Stimulated activated CD8-positive, alpha-beta memory T cell treated with anti-CD3 and anti-CD28 coated beads, Interleukin-4, amount 100 ng/mL, for 48 hours (primary cell): ENCODE measurements around the gene CPNE5.

Experiments
- DNase-seq: peaks from one replicate; pipeline ENCODE4 v3.0.0-alpha.2; 2020

Gene CPNE5

GRCh38 chr6:36856277-36856676 lies 17.0 kb upstream of the CPNE5 start:
- DNase-seq = no peak

GRCh38 chr6:36855750-36856149 lies 16.5 kb upstream of the CPNE5 start:
- no peak for DNase-seq

- no peak for DNase-seq
Observed at GRCh38 chr6:36853325-36853724, 14.1 kb upstream of the CPNE5 start.

- no peak for DNase-seq
Observed at GRCh38 chr6:36852481-36853147, 13.4 kb upstream of the CPNE5 start.

- DNase-seq = no peak
Observed at GRCh38 chr6:36851626-36852025, 12.4 kb upstream of the CPNE5 start.

- peak; percentile 45 for DNase-seq
Observed at GRCh38 chr6:36851149-36851614, 11.9 kb upstream of the CPNE5 start.

- no peak for DNase-seq
Observed at GRCh38 chr6:36850021-36850420, 10.8 kb upstream of the CPNE5 start.

DNA sequence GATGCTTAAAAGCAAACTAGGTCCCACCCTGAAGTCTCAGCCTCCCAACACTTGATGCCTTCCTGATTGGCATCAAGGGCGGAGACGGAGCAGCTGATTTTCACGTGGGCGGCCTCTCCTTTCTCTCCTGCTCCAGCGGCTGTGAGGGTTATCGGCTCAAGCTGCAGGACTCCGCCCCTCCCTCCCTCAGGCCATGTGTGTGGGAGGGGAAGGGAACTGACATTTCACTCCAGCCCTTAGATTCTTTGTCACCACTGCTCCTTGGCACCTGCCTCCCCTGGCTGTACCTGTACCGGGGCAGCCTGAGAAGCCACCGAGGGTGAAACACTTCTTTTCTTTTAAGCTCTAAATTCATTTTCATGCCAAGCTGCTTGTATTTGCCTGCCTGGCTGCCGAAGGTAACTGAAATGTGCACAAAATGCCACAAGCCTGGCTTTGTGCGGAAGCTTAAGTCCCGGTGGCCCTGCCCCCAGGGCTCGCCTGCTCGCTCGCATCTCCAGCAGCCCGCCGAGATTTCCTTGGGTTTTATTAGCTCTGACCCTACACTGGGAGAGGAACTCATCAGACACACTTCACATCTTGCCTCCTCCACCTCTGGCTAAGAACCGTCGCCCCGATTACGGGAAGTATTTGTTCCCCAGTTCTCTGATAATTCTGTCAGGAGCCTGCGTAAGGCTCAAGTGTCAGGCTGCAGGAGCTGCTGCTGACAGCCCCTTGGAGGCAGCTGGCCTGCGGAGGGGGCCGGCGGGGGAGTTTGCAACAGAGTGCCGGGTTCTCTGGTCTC lies 9.6 kb upstream of the CPNE5 start:
- no peak for DNase-seq

GRCh38 chr6:36847991-36848390 lies 8.7 kb upstream of the CPNE5 start:
- no peak for DNase-seq

DNA sequence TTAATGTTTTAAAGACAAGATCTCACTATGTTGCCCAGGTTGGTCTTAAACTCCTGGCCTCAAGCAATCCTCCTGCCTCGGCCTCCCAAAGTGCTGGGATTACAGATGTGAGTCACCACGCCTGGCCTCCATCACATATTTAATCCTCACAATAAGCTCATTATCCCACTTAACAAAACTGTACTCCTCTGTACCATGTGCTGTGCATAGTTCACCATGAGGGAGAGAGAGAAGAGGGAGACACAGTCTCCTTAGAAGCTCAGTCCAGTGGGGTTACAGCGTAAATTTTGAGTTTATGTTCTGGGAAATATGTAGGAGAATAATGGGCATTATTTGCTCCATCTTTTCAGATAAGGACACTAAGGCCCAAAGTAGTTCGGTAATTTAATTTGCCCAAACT lies 7.9 kb upstream of the CPNE5 start:
- no peak for DNase-seq

DNA sequence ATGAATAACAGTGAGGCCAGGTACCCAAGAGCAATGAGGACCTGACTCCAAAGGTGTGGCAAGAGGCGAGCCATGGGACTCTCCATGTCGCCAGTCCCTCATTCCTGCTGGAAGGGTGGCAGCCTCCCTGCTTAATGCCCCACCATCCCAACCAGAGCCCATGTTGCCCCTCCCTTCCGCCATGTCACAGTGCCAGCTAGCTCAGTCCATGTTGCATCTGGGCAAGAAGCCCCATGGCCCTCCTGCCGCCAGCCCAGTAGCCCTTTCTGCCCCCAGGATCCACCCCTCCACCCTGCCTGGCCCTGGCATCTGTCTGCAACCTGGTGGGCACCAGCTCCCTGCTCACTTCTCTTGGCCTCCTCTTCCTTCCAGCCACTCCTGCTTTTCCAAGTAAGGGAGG lies 6.0 kb upstream of the CPNE5 start:
- DNase-seq = no peak

DNA sequence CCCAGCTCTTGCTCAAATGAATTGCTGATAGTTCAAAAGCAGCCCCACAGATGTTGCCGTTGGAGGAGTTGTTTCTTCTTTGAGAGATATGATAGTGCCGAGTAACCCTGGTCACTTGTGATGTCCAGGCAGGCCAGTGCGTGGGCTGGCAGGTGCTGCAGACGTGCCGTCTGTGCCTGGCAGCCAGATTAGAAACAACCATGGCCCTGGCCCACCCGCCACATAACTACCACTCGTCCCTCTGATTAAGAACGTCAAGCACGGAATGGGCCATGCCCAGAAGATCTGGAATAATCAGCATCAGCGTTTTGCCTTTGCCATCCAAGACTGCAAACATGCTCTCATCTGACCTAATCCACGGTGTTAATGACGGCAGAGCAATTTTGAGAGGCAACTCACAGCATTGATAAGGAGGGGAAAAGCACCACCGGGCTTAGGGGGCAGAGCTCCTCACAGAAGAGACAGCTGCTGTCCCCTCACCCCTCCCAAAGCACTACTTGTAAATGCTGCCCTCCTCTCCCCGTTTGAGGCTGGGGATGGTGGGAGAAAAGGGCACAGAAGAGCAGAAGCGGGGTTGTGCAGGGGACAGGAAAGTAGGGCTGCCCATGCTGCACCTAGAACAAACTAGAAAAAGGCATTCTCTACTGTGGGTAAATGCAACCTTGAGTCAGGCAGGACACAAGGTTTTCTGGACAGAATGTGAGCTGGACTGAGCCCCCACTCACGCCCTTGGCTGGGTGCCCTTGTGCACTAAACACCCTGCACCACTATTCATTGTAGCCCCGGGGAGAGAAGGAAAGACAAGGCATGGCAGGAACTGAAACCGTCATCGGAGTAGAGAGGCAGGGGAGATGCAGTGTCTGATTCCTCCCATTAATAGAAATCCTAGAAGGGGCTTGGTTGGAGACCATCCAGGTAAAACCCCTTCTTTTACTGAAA lies 5.3 kb upstream of the CPNE5 start:
- no peak for DNase-seq

- no peak for DNase-seq
Observed at GRCh38 chr6:36843170-36843569, 3.9 kb upstream of the CPNE5 start.

GRCh38 chr6:36841756-36842155 lies 2.5 kb upstream of the CPNE5 start:
- DNase-seq = no peak

- peak; percentile 41 for DNase-seq
Observed at GRCh38 chr6:36840432-36841403, 1.5 kb upstream of the CPNE5 start.

DNA sequence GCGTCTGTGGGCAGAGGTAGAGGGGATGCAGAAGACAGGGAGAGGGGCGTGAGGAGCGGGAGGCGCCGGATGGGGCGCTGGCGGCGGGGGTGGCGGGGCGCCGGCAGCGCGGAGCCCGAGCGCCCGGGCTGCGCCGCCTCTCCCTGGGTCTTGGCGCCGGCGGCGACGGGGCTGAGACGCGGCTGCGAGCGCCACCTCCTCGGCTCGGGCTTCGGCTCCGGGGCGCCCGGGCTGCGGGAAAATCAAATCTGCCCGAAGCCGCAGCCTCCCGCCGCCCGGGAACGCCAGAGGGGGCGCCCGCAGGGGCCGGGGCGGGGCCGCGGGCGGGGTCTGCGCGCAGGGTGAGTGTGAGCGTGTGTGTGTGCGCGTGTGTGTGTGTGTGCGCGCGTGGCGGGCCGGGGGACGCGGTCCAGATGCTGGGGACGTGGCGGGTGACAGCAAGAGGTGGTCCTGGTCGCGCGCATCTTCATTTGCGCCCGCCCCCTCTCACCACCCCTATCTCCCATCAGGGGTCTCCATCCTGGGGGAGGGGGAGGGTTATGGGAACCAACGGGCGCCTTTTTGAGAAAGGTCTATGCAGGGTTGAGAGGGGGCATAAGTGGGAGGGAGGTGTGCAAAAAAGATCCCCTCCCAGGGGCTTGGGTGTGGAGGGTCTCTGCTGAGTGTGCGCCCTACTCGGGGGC lies 646 bp upstream of the CPNE5 start:
- DNase-seq = peak; percentile 55

DNA sequence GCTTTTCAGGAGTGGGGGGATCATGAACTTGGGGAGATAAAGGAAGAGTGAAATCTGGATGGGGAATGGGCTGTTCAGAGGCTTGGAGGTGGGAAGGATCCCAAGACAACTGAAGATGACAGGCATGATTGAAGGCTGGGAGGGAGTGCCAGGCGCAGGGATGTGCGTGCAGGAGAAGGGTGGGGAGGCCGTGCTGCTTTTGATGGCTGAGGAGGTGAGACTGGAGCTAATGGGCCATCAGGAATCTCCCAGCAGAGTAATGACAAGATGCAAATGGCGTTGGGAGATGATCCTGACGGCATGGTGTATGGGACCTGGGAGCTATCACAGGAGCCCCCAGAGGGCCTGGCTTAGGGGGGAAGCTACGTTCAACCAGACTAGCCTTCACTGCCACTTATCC lies 1.6 kb downstream of the CPNE5 start:
- DNase-seq = no peak

GRCh38 chr6:36837022-36837339 lies 2.3 kb downstream of the CPNE5 start:
- DNase-seq = no peak

GRCh38 chr6:36836111-36837021 lies 2.9 kb downstream of the CPNE5 start:
- no peak for DNase-seq

DNA sequence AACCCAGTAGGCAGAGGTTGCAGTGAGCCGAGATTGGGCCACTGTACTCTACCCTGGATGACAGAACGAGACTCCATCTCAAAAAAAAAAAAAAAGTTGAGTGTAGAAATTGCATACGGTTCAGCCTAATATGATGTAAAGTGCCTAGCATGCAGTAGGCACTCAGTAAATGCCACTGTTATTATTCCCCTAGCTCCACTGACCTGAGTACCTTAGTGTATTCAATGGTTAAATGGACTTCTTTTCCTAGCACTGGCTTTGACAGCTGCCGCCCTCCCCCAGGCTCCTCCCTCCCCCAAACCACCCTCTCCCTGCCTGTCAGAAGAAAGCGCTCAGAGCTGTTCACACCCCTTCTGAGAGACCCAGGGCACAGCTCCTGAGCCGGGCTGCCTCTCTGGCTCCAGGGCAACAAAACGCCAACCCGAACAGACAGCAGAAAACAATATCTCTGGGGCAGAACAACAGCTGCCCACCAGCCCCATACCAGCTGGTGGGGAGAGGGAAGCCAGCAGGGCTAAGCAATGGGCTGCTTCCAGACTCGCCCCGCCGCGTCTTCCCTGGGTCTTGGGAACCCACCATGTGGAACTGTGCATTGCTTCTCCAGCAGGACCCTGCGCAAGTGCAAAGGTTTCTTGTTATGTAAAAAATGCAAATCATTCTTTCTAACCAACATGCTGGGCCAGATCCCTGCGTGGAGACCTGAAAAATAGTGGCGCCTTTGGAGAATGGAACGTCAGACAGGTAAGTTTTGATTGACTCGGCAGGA lies 4.5 kb downstream of the CPNE5 start:
- no peak for DNase-seq
